Activated T-helper 2 cell treated with anti-CD3 and anti-CD28 coated beads, Interferon-gamma antibody, Interleukin-2, Interleukin-4, amounts not matched to agents 10 μg/mL and 5 μg/mL and 100 μg/mL, durations not matched to agents 14 hours and 24 hours and 36 hours (primary cell): Measurements from ENCODE around the gene DACH1. TPM values are rescaled to one million over a fixed set of nuclear protein-coding genes. Genes with fewer than 3 reads are reported as not detected.

Experiments used
- DNase-seq: peaks from one replicate; pipeline ENCODE4 v3.0.0; 2021; ENCODE audit warnings: low spot score
- H3K27ac Mint-ChIP-seq: one replicate; pipeline ENCODE4 v1.8.0; 2021; ENCODE audit warnings: mixed read lengths
- H3K27me3 Mint-ChIP-seq: one replicate; pipeline ENCODE4 v1.8.0; 2021; ENCODE audit warnings: low read depth, mixed read lengths
- H3K36me3 Mint-ChIP-seq: one replicate; pipeline ENCODE4 v1.8.0; 2021; ENCODE audit warnings: low read depth, mixed read lengths
- H3K4me1 Mint-ChIP-seq: one replicate; pipeline ENCODE4 v1.8.0; 2021; ENCODE audit warnings: low read depth, mixed read lengths
- H3K4me3 Mint-ChIP-seq: one replicate; pipeline ENCODE4 v1.8.0; 2021; ENCODE audit warnings: low read depth, mild to moderate bottlenecking, moderate library complexity, mixed read lengths
- H3K9me3 Mint-ChIP-seq: one replicate; pipeline ENCODE4 v1.8.0; 2021; ENCODE audit warnings: mixed read lengths
- intact Hi-C: fragments of 100-400 bp; cut with micrococcal nuclease; formaldehyde crosslinking; loops from one replicate; pipeline ENCODE4 v1.15.1; 2023
- total RNA-seq: library from RNA; stranded (reverse); gene quantifications from 2 replicates; pipeline ENCODE4 v1.2.3, GENCODE V29; 2022

Gene DACH1
- total RNA-seq, 1 donor from 2014 or later: not detected

DNA sequence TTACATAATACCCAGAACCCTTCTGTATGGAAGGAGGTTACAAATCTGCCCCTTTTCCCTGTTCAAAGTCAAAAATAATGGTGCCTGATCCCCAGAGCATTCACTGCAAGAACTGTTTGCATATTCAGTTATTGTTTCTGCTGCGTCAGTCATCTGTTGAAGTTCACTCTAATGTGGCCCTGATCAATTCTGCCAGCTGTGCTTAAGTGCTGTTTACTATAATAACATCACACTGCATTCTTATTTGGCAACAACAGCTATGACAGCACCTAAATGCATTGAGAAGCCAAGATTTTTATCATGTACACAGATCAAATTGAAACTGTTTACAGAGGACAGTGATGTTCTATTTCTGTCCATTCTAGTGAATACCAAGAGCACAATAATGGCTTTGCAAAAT, 115.9 kb downstream of the DACH1 start:
- Mint-ChIP-seq H3K4me3 (no peak overlapping the region), H3K36me3 (no peaks in the 10 kb centered on the region), H3K27me3 (peaks cover 2% of the 10 kb centered on the region), H3K27ac (no peak overlapping the region), H3K9me3 (no peaks in the 10 kb centered on the region), H3K4me1 (no peaks in the 10 kb centered on the region)
- intact Hi-C loops: no loop called here
- no peak for DNase-seq

GRCh38 chr13:71730267-71730666, 136.7 kb downstream of the DACH1 start:
- intact Hi-C loops: no loop called here
- H3K36me3 Mint-ChIP-seq: no peaks in the 10 kb centered on the region
- no peak overlapping the region for H3K4me3 Mint-ChIP-seq
- peaks cover 2% of the 10 kb centered on the region for H3K27me3 Mint-ChIP-seq
- no peaks in the 10 kb centered on the region for H3K9me3 Mint-ChIP-seq
- DNase-seq: no peak
- H3K4me1 Mint-ChIP-seq: no peaks in the 10 kb centered on the region
- H3K27ac Mint-ChIP-seq: no peak overlapping the region

DNA sequence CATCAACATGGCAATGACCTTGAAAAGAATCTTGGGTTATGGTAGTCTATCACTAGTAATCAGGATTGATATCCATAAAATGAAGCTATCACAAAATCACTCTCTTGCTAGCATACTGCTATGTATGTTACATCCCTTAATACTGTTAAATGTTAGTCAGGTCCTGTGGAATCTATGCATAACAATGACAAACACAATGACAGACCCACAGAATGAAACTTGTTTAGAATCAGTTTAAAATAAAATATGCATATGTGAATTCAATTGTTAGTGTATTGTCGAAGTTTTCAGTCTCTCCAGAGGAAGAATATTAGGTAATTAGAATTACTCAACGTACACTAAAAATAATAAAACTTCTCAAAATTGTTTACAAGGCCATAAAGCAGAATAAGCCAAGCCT, 137.6 kb downstream of the DACH1 start:
- Mint-ChIP-seq H3K27ac (no peak overlapping the region), H3K9me3 (no peaks in the 10 kb centered on the region)

GRCh38 chr13:71727662-71728061, 139.3 kb downstream of the DACH1 start:
- Mint-ChIP-seq H3K36me3 (no peaks in the 10 kb centered on the region), H3K4me1 (no peaks in the 10 kb centered on the region), H3K27ac (no peak overlapping the region), H3K9me3 (no peaks in the 10 kb centered on the region), H3K27me3 (peaks cover 2% of the 10 kb centered on the region), H3K4me3 (no peak overlapping the region)
- intact Hi-C loops: no loop called here
- DNase-seq: no peak

More for the DNA sequence above, 137.6 kb downstream of the DACH1 start:
- no peak for DNase-seq
- intact Hi-C loops: no loop called here
- no peak overlapping the region for H3K4me3 Mint-ChIP-seq
- H3K27me3 Mint-ChIP-seq: peaks cover 2% of the 10 kb centered on the region
- H3K36me3 Mint-ChIP-seq: no peaks in the 10 kb centered on the region
- H3K4me1 Mint-ChIP-seq: no peaks in the 10 kb centered on the region

- Mint-ChIP-seq H3K9me3 (no peaks in the 10 kb centered on the region), H3K36me3 (no peaks in the 10 kb centered on the region), H3K4me1 (no peaks in the 10 kb centered on the region), H3K4me3 (no peak overlapping the region), H3K27me3 (peaks cover 2% of the 10 kb centered on the region), H3K27ac (no peak overlapping the region)
- DNase-seq: no peak
- intact Hi-C loops: no loop called here
These were observed 140.0 kb downstream of the DACH1 start for GRCh38 chr13:71727042-71727441.

DNA sequence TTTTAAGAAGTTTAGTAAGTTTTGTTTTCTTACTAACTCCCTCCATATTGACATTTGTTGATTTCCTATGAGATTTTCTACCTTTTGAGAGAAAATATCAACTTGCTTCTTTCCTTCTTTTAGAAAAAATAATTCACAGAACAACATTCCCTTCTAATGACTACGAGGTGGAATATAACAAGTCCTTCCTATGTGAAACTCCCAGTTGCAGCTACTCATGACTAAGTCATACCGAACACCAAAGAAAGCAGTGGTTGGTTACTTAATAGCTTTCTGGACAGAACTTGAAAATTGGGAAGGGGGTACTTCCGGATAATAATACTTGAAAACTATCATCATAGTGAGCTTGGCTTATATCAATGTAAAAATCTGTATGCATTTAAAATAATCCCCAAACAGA, 144.8 kb downstream of the DACH1 start:
- H3K4me3 Mint-ChIP-seq: no peak overlapping the region
- no peak overlapping the region for H3K27ac Mint-ChIP-seq
- H3K27me3 Mint-ChIP-seq: peaks cover under 1% of the 10 kb centered on the region
- intact Hi-C loops: no loop called here
- DNase-seq: no peak
- no peaks in the 10 kb centered on the region for H3K4me1 Mint-ChIP-seq
- no peaks in the 10 kb centered on the region for H3K36me3 Mint-ChIP-seq
- no peaks in the 10 kb centered on the region for H3K9me3 Mint-ChIP-seq

DNA sequence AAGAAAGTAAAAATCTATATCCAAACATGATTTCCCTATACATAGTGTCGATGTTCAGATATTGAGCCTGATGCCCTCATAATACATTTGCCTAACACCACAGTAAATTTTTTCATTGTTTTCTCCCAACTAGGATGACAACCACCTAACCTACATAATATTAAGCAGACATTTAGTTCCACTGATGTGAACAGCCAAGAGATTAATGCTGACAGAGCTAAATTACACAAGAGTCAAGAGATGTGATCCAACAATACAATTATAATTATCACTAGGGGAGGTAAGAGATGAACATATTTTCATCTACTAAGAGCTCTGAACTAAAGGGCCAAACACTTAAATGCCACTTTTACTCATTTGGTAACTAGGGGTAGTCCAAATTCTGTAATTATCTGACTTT, 145.9 kb downstream of the DACH1 start:
- Mint-ChIP-seq H3K4me1 (no peaks in the 10 kb centered on the region), H3K4me3 (no peak overlapping the region), H3K27ac (no peak overlapping the region), H3K27me3 (no peaks in the 10 kb centered on the region), H3K36me3 (no peaks in the 10 kb centered on the region), H3K9me3 (no peaks in the 10 kb centered on the region)
- no peak for DNase-seq
- intact Hi-C loops: no loop called here

DNA sequence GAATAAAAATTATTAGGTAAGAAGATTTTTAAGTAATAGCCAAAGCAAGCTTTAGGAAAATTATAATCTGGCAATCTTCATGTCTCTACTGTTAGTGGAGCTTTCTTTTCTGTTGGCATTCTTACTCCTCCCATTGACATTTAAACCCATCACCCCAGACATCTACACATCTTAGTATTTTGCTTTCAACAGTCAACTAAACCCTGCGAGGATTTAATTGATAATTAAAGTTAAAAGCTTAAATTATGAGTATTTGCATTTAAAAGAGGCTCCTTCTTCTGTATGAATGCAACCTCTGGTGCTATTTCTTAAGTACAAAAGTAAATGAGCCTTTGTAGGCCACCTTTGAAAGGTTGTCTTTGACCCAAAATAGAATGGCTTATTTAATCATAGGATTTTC, 148.1 kb downstream of the DACH1 start:
- Mint-ChIP-seq H3K36me3 (no peaks in the 10 kb centered on the region), H3K9me3 (no peaks in the 10 kb centered on the region), H3K27ac (no peak overlapping the region), H3K27me3 (no peaks in the 10 kb centered on the region), H3K4me3 (no peak overlapping the region), H3K4me1 (no peaks in the 10 kb centered on the region)
- intact Hi-C loops: no loop called here
- no peak for DNase-seq

DNA sequence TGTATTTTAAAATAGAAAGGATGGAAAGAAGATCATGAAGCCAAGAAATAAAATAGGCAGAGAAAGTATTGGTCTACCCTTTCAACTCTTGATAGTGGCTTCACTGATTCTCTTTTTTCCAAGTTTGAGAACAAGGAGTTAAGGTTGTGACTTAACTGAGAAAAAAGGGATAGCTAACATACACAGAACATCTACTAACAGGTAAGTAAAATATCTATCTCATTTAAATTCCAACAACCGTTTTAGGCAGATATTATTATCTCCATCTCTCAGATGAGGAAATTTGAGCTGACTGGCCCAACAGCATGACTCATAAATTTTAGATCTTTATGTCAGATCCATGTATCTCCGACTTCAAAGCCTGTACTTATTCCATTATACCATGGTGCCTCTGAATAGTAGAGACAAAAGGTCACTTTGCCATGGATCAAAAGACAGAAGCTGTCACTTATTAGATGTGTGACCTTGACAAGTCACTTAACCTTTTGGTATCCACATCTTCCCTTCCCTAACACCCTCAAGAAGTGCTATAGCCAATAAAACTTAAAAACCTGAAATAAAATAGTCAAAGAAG, 152.1 kb downstream of the DACH1 start:
- Mint-ChIP-seq H3K4me1 (no peaks in the 10 kb centered on the region), H3K4me3 (no peak overlapping the region), H3K27me3 (no peaks in the 10 kb centered on the region), H3K9me3 (no peaks in the 10 kb centered on the region), H3K27ac (no peak overlapping the region), H3K36me3 (no peaks in the 10 kb centered on the region)
- no peak for DNase-seq
- intact Hi-C loops: no loop called here

DNA sequence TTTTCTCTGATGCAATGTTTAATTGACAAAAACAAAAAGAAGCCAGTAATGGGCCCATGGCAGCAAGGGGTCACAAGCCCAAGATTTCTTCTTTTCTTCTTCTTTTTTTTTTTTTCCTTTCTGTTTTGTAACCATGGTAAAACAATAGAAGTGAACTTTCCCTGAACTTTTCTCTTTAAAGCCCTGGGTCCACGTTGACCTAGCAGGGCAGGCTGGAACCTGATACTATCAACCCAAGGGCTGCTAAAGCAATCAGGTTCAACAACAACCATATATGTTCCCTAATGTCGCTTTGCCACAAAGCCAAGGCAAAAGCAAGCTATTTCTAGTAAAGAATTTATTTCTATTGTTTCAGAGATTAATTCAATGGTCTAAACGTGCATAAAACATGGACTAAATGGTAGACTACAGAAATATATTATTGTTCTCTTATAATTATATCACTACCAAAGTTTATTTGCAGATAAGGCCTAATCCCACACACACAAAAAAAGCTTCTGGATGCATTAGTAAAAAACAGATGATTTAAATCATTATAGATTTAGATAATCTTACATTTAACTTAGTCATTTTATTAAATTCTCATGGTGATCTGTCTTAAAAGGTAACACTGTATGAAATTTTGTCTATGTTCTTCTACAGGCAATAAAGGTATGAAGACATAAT, 153.9 kb downstream of the DACH1 start:
- Mint-ChIP-seq H3K4me3 (no peak overlapping the region), H3K4me1 (no peaks in the 10 kb centered on the region), H3K27ac (no peak overlapping the region), H3K27me3 (no peaks in the 10 kb centered on the region), H3K36me3 (no peaks in the 10 kb centered on the region), H3K9me3 (no peaks in the 10 kb centered on the region)
- DNase-seq: no peak
- intact Hi-C loops: no loop called here

- DNase-seq: no peak
- Mint-ChIP-seq H3K27me3 (no peaks in the 10 kb centered on the region), H3K36me3 (no peaks in the 10 kb centered on the region), H3K4me1 (no peaks in the 10 kb centered on the region), H3K4me3 (no peak overlapping the region), H3K9me3 (no peaks in the 10 kb centered on the region), H3K27ac (no peak overlapping the region)
- intact Hi-C loops: no loop called here
These were observed 162.3 kb downstream of the DACH1 start for GRCh38 chr13:71704656-71705055.

DNA sequence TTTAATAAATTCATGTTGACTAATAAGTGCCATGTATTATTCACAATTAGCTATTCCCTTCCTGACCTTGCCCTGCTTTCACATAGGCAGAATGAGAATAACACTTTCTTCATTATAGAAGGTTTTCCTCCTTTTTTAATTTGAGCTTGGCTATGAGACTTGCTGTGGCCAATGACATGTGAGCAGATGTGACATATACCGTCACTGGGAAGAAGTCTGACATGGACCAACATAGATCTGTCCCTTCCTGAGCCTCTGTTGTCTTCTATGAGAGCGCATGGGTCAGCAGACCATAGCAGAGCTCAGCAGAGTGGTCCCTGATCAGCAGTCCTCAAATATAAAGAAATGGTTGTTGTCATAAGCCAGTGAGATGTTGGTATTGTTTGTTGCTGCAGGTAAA, 163.9 kb downstream of the DACH1 start:
- Mint-ChIP-seq H3K27me3 (no peaks in the 10 kb centered on the region), H3K4me3 (no peak overlapping the region), H3K4me1 (no peaks in the 10 kb centered on the region), H3K27ac (no peak overlapping the region), H3K36me3 (no peaks in the 10 kb centered on the region), H3K9me3 (no peaks in the 10 kb centered on the region)
- DNase-seq: no peak
- intact Hi-C loops: no loop called here

DNA sequence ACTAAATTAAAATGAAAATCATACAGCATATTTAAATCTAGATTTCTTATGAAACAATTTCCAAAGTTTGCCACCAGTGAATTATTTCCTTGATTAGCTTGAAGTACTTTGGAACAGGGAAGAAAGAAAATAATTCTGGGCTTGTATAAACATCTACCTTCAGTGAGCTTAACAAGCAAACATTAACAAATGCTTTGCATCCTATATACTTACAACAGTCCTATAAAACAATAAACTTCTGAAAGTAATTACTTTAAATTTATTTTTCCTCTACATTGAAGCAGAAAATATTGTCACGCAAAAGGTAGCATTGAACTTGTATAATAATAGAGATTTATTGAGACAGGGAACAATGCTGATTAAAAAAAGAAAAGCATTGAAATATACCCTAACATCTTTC, 164.8 kb downstream of the DACH1 start:
- Mint-ChIP-seq H3K9me3 (no peaks in the 10 kb centered on the region), H3K4me3 (no peak overlapping the region), H3K4me1 (no peaks in the 10 kb centered on the region), H3K27ac (no peak overlapping the region), H3K27me3 (no peaks in the 10 kb centered on the region), H3K36me3 (no peaks in the 10 kb centered on the region)
- no peak for DNase-seq
- intact Hi-C loops: no loop called here

DNA sequence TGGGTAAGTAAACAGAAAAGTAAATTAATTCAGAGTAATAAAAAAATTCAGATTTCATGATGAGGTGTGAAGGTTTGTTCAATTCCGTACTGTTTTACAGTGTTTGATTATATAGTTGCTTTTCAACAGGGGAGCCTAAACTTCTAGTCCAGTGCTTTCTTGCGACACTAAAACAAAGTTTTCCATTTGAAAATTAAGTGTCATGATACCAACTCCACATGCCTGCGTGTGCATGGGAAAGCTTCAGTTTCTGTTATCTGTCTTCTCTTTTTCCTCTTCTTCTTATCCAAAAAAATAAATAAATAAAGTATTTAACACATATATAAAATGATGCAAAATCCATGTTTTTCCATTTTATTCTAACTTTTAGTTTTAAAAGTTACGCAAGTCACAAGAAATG, 165.3 kb downstream of the DACH1 start:
- H3K9me3 Mint-ChIP-seq: no peaks in the 10 kb centered on the region
- no peak for DNase-seq
- no peaks in the 10 kb centered on the region for H3K27me3 Mint-ChIP-seq
- H3K27ac Mint-ChIP-seq: no peak overlapping the region
- no peaks in the 10 kb centered on the region for H3K4me1 Mint-ChIP-seq
- H3K36me3 Mint-ChIP-seq: no peaks in the 10 kb centered on the region
- H3K4me3 Mint-ChIP-seq: no peak overlapping the region
- intact Hi-C loops: no loop called here
